Measurements from ENCODE around the gene ATP6V0C. TPM values are rescaled to one million over a fixed set of nuclear protein-coding genes. Genes with fewer than 3 reads are reported as not detected.

The ATP6V0C gene
- total RNA-seq = 100 to 1,000 TPM; 162 to 197 TPM
- long read RNA-seq, partial matches to known transcripts = 0 of 3 reads
- long read RNA-seq, other reads (novel, unspliced or antisense) = 0 of 3 reads

DNA sequence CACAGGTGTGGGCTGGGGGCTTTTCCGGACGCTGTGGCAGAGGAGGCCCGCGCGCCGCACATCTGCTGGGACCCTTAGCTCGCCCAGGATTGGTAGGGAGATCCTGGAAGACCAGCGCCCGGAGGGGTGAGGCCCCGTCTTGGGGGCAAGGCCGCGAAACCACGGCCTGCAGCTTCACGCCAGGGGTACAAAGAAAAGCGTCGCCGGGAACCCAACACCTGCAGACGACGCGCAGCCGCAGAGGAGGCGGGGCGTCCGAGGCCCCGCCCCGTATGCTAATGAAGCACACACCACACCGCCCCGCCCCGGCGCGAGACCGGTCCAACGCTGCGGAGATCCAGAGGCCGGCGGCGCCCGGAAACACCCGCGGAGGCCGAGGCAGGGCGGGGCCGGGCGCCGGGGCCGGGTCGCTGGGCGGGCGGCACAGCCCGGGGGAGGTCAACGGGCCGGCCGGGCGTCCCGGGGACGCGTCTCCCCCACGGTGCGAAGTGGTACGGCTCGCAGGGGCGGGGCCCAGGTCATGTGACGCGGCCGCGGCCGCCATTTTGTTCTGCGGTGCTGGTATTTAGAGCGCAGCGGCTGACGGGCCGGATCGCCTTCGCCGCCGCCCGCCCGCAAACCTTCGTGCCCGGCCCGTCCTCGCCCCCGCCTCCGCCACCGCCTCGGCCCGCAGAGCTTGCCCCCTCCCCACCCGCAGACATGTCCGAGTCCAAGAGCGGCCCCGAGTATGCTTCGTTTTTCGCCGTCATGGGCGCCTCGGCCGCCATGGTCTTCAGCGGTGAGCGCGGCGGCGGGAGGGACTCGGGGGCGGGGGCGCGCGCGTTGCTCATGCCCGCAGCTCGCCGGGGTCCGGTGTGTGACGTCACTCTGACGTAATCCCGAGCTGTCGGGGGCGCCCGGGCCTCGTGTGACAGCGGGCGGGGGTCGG lies at the start of gene ATP6V0C:
TSS of gene ATP6V0C (plus strand) at position 548 of the 928 bp plus-strand sequence. CDS start at position 700, 152 bp downstream.
- DNase-seq (peak; percentile 94), ATAC-seq (peak; percentile 86 to 93)
- intact Hi-C loops (cut with DNase I) = no loop called here

GRCh38 chr16:2464333-2464732 lies 49.4 kb upstream of the ATP6V0C start:
- no peak for ATAC-seq
- intact Hi-C loops (cut with DNase I) = no loop called here

DNA sequence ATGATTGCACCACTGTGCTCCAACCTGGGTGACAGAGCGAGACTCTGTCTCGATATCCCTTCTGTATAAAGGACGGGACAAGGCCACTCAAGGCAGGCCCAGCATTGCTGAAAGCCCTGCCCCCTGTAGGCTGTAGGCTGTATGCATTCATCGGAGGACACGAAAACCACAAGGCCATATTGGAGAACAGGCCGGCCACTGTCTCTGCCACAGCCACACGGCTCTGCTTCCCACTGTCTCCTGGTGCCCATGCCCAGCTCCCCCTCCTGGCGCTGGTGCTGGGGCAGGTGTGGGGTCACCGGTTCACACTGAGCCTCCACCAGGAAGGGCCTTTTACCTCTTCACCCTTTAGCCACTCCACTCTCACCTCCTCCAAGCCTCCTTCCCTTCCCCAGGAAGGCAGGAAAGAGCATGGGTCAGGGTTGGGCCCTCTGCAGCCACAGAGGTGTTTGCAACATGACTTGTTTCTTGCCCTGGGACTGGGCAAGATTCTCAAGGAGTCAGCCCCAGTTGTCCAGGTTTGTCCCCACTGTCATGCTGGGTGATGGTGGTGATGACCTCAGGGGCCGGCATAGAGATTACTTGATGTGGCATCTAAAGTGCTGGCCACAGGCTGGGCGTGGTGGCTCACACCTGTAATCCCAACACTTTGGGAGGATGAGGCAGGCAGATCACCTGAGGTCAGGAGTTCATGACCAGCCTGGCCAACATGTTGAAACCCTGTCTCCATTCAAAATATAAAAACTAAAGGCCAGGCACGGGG lies 47.9 kb upstream of the ATP6V0C start:
- ATAC-seq (no peak), DNase-seq (no peak)
- intact Hi-C loops (cut with DNase I) = no loop called here

More at GRCh38 chr16:2464333-2464732, 49.4 kb upstream of the ATP6V0C start:
- no peak for DNase-seq

DNA sequence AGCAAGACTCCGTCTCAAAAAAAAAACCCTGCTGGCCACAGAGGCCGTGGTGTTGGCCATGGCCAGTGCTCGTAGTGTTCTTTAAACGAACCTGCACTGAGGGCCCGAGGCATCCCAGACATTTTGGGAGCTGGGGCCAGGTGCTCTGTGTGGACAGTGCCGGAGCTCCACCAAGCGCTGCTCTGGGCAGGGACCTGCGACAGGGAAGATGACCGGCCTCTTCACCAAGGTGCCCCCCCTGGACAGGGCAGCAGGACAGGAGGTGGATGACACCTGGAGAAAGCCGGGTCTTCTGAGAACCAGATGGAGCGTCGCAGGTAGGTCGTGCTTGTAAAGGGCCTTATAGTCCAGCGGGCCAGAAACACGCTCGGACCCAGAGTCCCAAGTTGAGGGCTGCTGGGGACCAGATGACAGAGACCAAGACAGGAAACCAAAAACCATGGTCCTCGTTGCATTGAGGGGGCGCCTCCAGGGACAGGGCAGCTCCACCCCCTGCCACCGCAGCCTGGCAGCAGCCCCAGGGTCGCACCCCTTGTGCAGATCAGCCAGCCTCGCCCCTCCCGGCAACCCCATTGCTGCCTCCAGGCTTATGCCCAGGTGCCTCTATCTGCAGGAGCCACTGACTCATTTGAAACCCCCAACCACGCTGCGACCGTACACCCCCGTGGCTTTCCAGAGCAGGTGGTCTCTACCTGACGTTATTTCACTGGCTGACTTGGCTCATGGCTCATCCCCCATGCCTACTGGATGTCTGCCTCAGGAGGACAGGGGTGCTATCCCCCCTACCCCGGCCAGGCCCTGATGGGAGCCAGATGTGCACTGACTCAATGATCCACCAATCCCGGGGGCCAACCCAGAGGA lies 46.9 kb upstream of the ATP6V0C start:
- no peak for DNase-seq
- no peak for ATAC-seq
- intact Hi-C loops (cut with DNase I) = no loop called here

- ATAC-seq (peak; percentile 76 to 84), DNase-seq (peak; percentile 90)
- intact Hi-C loops (cut with DNase I) = no loop called here
These were observed 46.1 kb upstream of the ATP6V0C start for GRCh38 chr16:2467528-2468232.

DNA sequence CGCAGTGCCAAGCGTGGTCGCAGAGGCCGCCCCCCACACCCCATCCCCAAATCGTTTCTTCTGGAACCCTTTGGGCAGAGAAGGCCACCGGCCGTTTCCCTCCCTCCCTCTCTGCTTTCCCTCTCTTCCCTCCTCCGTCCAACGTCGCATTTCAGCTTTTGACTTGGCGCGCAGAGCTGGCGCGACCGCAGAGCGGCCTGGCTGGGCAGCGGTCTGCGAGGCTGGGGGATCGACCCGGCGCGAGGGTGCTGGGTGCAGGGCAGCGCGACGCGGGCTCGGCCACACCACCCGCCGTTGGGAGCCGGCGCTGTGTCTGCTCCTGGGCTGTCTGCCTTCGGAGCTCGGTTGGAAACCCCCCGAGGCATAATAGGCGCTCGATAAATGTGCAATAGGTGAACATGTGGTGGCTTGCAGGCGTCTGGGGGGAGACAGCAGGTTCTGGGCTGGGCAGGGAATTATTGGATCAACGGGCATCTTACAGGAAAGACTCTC lies 45.5 kb upstream of the ATP6V0C start:
- intact Hi-C loops (cut with DNase I) = no loop called here
- no peak for DNase-seq
- peak; percentile 9 to 39 for ATAC-seq

DNA sequence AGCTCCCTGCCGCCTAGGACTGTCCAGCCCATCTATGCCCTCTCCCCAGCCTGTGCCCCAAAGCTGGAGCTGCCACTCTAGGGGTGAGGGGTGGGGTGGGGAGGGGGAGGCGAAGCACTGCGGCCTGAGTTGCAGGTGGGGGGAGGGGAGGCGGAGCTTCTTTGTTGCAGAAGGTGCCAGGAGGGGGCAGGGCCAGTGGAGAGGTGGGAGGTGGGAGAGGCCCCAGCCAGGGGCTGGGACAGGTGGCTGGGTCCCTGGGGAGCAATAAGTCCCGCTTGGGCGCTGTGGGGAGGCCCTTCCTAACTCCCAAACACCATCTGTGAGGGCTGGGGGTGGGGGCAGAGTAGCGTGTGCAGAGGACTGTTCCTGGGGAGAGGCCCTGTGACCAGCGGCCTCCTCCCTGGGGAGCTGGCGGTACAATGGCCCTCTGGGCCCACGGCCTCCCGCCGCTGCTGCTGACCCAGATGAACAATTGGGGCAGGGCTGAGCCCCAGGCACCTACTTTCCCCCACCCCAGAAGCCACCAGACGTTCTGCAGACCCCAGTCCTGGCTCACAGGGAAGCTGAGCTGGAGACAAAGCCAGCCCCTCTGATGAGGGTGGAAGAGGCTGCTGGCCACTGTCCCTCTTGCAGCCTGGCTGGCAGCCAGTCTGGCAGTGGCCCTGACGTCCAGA lies 44.9 kb upstream of the ATP6V0C start:
- intact Hi-C loops (cut with DNase I) = no loop called here
- peak; percentile 3 to 9 for ATAC-seq
- no peak for DNase-seq

- intact Hi-C loops (cut with DNase I) = no loop called here
- ATAC-seq (no peak), DNase-seq (no peak)
These were observed 44.1 kb upstream of the ATP6V0C start for GRCh38 chr16:2469399-2470233.

DNA sequence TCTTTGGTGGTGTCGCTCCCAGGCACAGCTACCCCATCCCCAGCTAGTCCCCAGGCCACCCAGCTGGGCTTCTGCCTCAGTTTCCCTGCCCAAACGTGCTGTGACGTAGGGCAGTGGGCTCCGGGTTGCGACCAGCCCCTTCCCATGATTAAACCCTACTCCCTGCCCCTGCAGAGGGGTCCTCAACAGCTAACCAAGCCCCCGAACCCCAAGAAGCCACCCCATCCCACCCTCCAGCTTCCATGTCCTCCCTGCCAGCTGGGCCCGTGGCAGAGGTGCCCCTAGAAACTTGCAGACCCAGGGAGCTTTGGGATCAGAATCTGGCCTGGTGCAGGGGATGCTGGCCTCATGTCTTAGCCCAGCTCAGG lies 43.5 kb upstream of the ATP6V0C start:
- intact Hi-C loops (cut with DNase I) = no loop called here
- DNase-seq (no peak), ATAC-seq (no peak)

GRCh38 chr16:2470603-2471015 lies 43.1 kb upstream of the ATP6V0C start:
- no peak for DNase-seq
- no peak for ATAC-seq
- intact Hi-C loops (cut with DNase I) = no loop called here

DNA sequence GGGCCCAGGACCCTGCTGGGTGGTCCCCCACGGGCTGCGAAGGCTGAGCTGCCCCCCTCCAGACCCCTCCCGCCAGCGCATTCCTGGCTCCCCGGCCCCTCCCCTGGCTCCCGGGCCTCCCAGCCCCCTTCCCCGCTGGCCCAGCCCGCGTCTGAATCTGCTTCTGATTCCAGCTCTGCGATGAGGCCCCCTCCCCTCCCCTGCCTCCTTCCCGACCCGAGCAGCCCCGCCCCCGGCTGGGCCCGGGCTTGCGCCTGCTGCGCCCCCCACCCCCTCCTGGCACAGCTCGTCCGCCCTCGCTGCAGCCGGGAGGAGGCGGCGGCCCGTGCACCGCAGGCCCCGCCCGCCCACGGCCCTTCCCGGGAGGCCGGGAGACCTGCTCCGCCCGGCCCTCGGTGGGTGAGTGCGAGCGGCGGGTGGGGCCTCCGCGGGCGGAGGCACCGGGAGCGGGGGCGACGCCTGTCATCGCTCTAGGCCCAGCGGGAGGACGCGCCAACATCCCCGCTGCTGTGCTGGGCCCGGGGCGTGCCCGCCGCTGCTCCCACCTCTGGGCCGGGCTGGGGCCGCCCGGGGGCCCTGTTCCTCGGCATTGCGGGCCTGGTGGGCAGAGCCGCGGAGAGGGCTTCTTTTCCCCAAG lies 42.6 kb upstream of the ATP6V0C start, which contains the start of gene NTN3:
TSS of gene NTN3 (plus strand) at position 282 of the 637 bp plus-strand sequence. CDS start 405 bp downstream, outside the sequence.
- ATAC-seq = peak in 1 of 2 donors; percentile 2
- intact Hi-C loops (cut with DNase I) = no loop called here
- DNase-seq = no peak

GRCh38 chr16:2471653-2472487 lies 41.9 kb upstream of the ATP6V0C start:
- intact Hi-C loops (cut with DNase I) = no loop called here
- DNase-seq (no peak), ATAC-seq (no peak)

- intact Hi-C loops (cut with DNase I) = no loop called here
- no peak for ATAC-seq
- no peak for DNase-seq
These were observed 41.3 kb upstream of the ATP6V0C start for GRCh38 chr16:2472488-2472864.

DNA sequence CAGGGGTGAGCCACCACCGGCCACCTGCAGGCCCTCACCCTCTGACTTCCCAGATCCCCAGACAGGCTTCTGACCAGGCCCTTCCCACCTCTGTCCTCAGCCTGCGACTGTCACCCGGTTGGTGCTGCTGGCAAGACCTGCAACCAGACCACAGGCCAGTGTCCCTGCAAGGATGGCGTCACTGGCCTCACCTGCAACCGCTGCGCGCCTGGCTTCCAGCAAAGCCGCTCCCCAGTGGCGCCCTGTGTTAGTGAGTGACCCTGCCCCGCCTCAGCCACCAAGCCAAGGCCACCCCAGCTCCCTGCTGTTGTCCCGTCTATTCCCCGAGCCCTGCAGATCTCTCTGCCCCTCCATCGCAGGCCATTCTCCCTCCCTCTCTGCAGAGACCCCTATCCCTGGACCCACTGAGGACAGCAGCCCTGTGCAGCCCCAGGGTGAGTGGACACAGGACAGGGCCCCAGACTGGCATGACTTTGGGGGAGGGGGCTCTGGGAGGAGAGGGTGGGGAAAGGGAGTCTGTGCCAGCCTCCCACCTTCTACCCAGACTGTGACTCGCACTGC lies 40.8 kb upstream of the ATP6V0C start:
- ATAC-seq = no peak
- intact Hi-C loops (cut with DNase I) = no loop called here
- no peak for DNase-seq

DNA sequence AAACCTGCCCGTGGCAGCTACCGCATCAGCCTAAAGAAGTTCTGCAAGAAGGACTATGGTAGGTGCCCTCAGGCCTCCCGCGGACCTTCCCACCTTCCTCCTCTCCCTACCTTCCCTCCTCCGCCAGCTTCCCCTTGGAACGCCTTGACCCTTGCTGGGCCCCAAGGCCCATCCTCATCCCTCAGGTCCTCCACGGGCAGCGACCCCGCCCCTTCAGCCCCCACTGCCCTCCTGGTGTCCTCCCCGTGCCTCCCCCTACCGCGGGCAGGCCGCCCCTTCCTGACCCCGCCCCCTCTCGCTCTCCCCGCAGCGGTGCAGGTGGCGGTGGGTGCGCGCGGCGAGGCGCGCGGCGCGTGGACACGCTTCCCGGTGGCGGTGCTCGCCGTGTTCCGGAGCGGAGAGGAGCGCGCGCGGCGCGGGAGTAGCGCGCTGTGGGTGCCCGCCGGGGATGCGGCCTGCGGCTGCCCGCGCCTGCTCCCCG lies 40.3 kb upstream of the ATP6V0C start:
- no peak for ATAC-seq
- DNase-seq = no peak
- intact Hi-C loops (cut with DNase I) = no loop called here
